HepG2 (cell line): Measurements from ENCODE around the gene AUNIP. TPM values are rescaled to one million over a fixed set of nuclear protein-coding genes. Genes with fewer than 3 reads are reported as not detected.
A peak's percentile ranks its signal among the peaks of the same experiment; 100 is the strongest.

Experiments
- ATF1 ChIP-seq: IDR thresholded peaks from 2 replicates; pipeline ENCODE4 v1.6.1; 2016; ENCODE audit warnings: mild to moderate bottlenecking, control low read depth
- BRCA1 ChIP-seq: sonication (generic); formaldehyde crosslinking; IDR thresholded peaks from 2 replicates; pipeline ENCODE4 v1.4.0; 2020; ENCODE audit warnings: missing genetic modification reagents
- IKZF5 ChIP-seq: IDR thresholded peaks from 2 replicates; pipeline ENCODE4 v1.6.1; 2018; ENCODE audit warnings: missing genetic modification reagents, mild to moderate bottlenecking, missing compliant biosample characterization
- KLF16 ChIP-seq, 2 experiments: sonication (generic) in 1 of 2; formaldehyde crosslinking in 1 of 2; IDR thresholded peaks; 2 replicates each; pipeline versions ENCODE4 v1.6.1 to v1.8.0; 2016 to 2023; ENCODE audit warnings: missing genetic modification reagents in 2 of 2, missing compliant biosample characterization in 1 of 2
- MXD1 ChIP-seq: sonication (generic); formaldehyde crosslinking; IDR thresholded peaks from 2 replicates; pipeline ENCODE4 v1.4.0; 2020; ENCODE audit warnings: mild to moderate bottlenecking, missing genetic modification reagents
- NFYB ChIP-seq: sonication (generic); formaldehyde crosslinking; IDR thresholded peaks from 2 replicates; pipeline ENCODE4 v1.4.0; 2020; ENCODE audit warnings: missing genetic modification reagents
- RBFOX2 ChIP-seq: fragments of 200-400 bp; formaldehyde crosslinking; IDR thresholded peaks from 2 replicates; pipeline ENCODE4 v1.6.1; 2017; ENCODE audit warnings: low read depth, mild to moderate bottlenecking, low read length
- SOX13 ChIP-seq, 3 experiments: fragments of 450-650 bp in 1 of 3; sonication (generic) in 1 of 3; formaldehyde crosslinking in 1 of 3; IDR thresholded peaks in 2 of 3; conservative IDR thresholded peaks in 1 of 3; 2 replicates each; pipeline versions ENCODE4 v1.5.0 to v1.6.1; 2016 to 2020; ENCODE audit warnings: antibody characterized with exemption in 1 of 3, mild to moderate bottlenecking in 1 of 3, missing compliant biosample characterization in 1 of 3, missing genetic modification reagents in 1 of 3, moderate library complexity in 1 of 3
- TRAFD1 ChIP-seq: sonication (generic); formaldehyde crosslinking; IDR thresholded peaks from 2 replicates; pipeline ENCODE4 v1.5.1; 2020; ENCODE audit warnings: missing genetic modification reagents, mild to moderate bottlenecking, borderline replicate concordance
- U2AF1 ChIP-seq: fragments of 200-400 bp; formaldehyde crosslinking; optimal IDR thresholded peaks from 2 replicates; pipeline ENCODE3; 2017; ENCODE audit warnings: mild to moderate bottlenecking, low read depth, low read length
- ZBTB20 ChIP-seq: sonication (generic); formaldehyde crosslinking; IDR thresholded peaks from 2 replicates; pipeline ENCODE4 v1.8.1; 2023; ENCODE audit warnings: missing genetic modification reagents, low read depth, mild to moderate bottlenecking, borderline replicate concordance
- ZNF407 ChIP-seq: sonication (generic); formaldehyde crosslinking; IDR thresholded peaks from one replicate; pipeline ENCODE4 v1.5.1; 2020; ENCODE audit warnings: mild to moderate bottlenecking, missing genetic modification reagents; ENCODE audit errors: not compliant biosample characterization
- ZNF501 ChIP-seq: sonication (generic); formaldehyde crosslinking; IDR thresholded peaks from 2 replicates; pipeline ENCODE4 v1.5.1; 2020; ENCODE audit warnings: mild to moderate bottlenecking, moderate library complexity, missing genetic modification reagents
- ZNF564 ChIP-seq: sonication (generic); formaldehyde crosslinking; IDR thresholded peaks from 2 replicates; pipeline ENCODE4 v1.8.1; 2023; ENCODE audit warnings: mild to moderate bottlenecking, missing genetic modification reagents
- polyA plus RNA-seq, 8 experiments: library from polyadenylated mRNA; depleted of rRNA in 3 of 8; stranded (reverse) in 7 of 8; unstranded in 1 of 8; fragments of >200 nt; fragmentation: Illumina TruSeq in 4 of 8; extraction: Trizol in 4 of 8; gene quantifications; 2 replicates each; pipeline versions ENCODE4 v1.2.1 to v1.2.3, GENCODE V29; 2011 to 2016; ENCODE audit warnings: low read depth in 4 of 8, missing spikeins in 1 of 8, mixed read lengths in 1 of 8; ENCODE audit not compliant: insufficient read depth in 1 of 8
- total RNA-seq, 5 experiments: library from RNA; depleted of rRNA; stranded (reverse); fragments of >200 nt; fragmentation: Illumina TruSeq; extraction: Trizol; gene quantifications; 2 replicates each; pipeline ENCODE4 v1.2.3, GENCODE V29; 2016; ENCODE audit warnings: low read depth in 1 of 5

AUNIP gene
- total and polyA plus RNA-seq, 2 of the 13 experiments (the other 11 are each of a cell fraction or from before 2014, with no cell fraction given), result 3.8 to 12.3 TPM

- no peak for TF ChIP-seq BRCA1
- TF ChIP-seq KLF16 (CRISPR knock-in tag; IDR thresholded peaks at IDR 0.05), result no peak
- no peak for TF ChIP-seq NFYB (CRISPR knock-in tag)
- peak; percentile 52 for TF ChIP-seq IKZF5
- no peak for TF ChIP-seq TRAFD1 (CRISPR knock-in tag)
- TF ChIP-seq ZNF407 (CRISPR knock-in tag), result peak; percentile 30
- TF ChIP-seq MXD1 (CRISPR knock-in tag), result no peak
- TF ChIP-seq RBFOX2, result no peak
- peak; percentile 84; the same call in 1 of the 2 replicates for TF ChIP-seq ZBTB20 (CRISPR knock-in tag)
- no peak for TF ChIP-seq ZNF501 (CRISPR knock-in tag)
- no peak for TF ChIP-seq U2AF1
- peak; percentile 76; the same call in 1 of the 2 replicates for TF ChIP-seq SOX13 (IDR thresholded peaks at IDR 0.05)
- TF ChIP-seq SOX13 (CRISPR knock-in tag; conservative IDR thresholded peaks at IDR 0.05 in 1 of 2, IDR thresholded peaks at IDR 0.05 in 1 of 2), result peak in 1 of 2 experiments; percentile 84; a peak in 2 of 4 replicates
- no peak for TF ChIP-seq ZNF564 (CRISPR knock-in tag)
- TF ChIP-seq ATF1, result peak; percentile 35; the same call in 1 of the 2 replicates
Measured at GRCh38 chr1:25861316-25862286, 2.3 kb upstream of the AUNIP start (continued).
